HG02852 (cell line): ENCODE data around the gene BRD1.
"Not testable (repeated sequence)": the region's sequence is repeated elsewhere in the genome, so short reads cannot be mapped to it uniquely, and the experiment has no call there.

ENCODE experiments used
- ATAC-seq: cut with Tn5 transposase; IDR thresholded peaks from one replicate; pipeline ENCODE4 v1.9.1; 2021; ENCODE audit warnings: mild to moderate bottlenecking, moderate library complexity; ENCODE audit not compliant: unreplicated experiment

BRD1 gene

GRCh38 chr22:49853981-49854831 lies 26.5 kb upstream of the BRD1 start:
- peak; percentile 42 for ATAC-seq

DNA sequence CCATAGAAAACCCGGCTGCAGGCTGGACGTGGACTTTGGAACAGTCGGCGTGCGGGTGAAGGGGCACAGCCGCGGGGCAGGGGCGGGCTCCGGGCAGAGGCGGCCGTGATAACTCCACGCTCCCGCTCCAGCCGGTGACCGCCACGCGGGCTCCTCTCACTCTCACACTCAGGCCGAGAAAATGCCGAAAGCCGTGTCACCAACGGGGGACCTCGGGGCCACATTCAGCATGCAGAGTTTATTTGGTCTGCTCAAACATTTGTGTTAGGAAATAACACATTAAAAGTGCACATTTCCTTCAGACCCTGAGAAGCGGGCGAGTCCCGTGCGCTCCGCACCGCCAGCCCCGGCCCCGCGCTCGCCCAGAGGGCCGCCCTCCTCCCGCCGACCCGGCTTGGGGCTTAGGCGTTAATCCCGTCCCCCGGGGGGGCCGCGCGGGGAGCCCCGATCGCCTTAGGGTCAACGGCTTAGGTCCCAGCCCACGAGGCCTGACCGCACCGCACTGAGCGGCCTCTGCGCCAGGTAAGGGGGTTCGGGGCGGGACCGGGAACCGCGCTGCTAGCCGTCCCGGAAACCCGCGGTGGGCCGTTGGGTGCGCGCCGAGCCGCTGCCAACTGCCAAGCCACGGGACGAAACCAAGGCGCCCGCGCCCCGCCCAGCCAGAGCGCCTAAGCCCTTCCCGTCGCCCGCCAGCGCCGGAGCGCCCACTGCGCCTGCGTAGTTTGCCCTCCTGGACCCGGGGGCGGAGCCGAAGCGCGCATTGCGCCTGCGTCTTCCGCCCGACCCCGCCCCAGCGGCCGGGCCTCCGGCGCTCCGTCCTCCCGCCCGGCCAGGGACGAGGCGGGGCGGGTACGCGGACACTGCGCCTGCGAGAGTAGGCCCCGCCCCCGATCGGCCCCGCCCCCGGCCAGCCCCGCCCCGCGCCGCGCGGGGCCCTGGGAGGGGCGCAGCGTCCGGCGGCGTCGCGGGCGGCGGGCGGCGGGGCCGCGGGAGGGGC lies 25.5 kb upstream of the BRD1 start, which contains the start of gene ZBED4:
TSS of gene ZBED4 (plus strand) at position 947 of the 997 bp plus-strand sequence. CDS start 29,819 bp downstream, outside the sequence.
- ATAC-seq: peak; percentile 67

- ATAC-seq: not testable (repeated sequence)
Observed at GRCh38 chr22:49852568-49852897, 24.9 kb upstream of the BRD1 start.

DNA sequence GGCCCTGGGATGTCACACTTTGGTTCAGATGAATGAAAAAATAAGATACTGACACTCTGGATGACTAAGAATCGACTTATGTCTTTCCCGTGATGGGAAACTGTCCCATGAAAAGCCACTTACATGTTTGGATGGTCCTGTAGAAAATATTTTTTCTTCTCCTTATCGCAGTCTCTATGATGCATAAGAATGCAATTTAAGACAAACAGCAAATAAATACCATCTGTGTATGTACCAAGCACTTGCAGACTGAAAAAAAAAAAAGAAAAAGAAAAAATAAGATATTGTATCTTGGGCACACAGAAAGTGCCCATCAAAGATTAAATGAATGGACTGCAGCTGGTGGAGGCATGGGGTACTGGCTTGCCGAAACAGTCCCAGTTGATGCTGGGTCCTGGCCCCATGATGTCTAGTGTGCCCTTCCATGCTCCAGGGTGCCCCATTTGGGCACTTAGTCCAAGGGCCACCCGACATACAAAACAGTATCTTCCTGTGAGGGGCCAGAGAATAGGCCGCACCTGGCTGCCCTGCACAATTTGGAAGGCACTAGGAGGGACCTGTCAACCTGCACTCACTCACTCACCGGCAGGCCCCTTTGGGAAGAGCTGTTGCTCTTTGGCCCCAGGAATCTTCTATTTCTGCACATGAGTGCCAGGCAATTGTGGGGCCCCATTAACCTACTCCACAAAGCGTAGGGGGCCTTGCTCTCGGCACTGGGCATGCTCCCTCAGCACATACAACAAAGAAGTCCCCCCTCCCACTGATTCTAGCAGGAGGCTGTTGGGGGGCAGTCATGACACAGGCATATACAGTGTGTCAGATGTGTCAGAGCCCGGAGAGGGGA lies 23.5 kb upstream of the BRD1 start:
- ATAC-seq: no peak

DNA sequence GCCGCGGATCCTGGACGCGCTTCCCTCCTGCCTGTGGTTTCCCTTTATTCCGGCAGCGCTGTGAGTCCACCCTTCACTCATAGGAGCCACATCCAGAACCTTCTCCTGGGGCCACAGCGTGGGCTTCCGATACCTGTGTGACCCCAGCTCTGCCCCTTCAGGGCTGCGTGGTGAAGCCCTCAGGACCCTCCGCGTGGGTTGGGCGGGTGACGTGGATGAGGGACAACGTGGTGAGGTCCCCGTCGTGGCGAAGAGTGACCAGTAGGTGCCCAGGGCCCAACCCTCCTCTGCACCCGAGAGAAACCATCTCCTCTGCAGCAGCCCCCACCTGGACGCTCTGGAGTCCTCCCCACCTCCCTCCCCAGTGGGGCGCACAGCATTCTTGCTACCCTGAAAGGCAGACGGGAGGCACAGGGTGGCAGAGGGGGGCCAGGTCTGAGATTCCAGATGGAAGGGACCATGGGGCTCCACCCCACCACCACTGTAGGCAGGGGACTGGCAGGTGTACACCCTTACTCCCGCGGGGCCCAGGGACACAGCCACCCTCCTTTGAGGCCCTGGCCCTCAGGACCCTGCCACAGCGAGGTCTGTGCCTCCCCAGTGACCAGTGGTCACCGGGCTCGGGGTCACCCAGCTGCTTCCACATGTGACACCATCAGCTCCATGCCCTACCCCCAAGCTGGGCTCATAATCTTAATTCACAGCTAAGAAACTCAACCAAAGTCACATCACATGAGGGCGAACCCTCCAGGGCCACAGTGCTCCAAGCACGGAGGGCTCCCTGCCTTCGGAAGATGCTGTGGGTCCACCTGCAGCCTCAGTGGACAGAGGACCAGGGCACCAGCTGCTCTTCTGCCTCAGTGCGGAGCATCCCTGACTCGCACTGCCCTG lies 22.6 kb upstream of the BRD1 start:
- no peak for ATAC-seq

DNA sequence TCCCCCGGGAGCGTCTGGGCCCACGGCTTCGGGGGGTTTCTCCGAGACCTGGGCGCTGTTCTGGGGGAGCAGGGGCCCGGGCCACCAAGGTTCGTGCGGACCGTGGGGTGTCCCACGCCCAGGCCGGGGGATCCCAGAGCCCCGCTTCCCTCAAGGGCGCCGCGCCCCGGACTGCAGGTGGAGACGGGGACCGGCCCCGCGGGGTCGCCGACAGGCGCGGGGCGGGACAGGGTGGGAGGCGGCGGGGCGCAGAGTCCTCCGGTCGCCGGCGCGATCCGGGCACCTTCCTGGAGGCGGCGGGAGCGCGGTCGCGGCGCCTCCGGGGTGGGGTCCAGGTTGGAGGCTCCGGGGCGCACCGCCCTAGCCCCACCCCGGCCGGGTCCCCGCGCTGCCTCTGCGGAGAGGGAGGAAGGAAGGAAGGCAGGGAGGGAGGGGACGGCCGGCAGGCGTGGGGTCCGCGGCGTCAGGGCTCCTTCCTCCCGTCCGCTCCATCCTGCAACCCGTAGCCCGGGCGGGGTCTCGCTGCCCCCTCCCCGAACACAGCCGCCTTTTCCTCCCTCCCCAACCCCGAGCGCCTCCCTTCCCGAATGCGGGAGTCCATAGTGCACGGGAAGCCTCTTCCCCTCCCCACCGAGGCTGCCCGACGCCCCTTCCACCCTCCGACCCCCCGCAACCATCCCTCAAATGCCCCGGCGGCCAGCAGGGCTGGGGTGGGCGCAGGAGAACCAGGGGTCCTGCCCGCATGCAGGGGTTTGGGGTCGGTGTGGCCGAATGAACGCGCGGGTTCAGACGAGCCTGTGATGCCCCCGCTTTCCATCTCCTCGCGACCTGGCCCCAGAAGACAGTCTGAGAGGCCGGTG lies 21.7 kb upstream of the BRD1 start:
- no peak for ATAC-seq

DNA sequence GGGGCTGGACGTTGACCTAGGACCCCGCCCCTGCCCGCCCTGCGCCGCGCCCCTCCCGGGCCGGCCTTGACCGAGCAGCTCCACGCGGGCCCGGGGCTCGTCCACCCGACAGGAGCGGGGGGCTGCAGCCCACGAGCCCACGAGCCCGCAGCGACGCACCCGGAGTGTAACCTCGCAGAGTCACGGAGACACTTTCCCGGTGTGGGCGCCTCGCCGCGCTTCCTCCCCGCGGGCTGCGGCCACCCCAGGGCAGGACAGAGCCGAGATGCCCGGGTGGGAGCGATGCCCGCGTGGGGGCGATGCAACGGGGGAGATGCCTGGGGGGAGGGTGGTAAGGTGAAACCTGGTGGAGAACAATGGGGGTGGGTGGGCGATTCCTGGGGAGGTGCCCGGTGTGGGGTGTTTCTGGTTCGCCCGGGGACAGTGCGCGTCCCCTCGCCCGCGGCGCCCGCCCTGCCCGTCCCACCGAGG lies 21.1 kb upstream of the BRD1 start:
- ATAC-seq: no peak

GRCh38 chr22:49847751-49848689 lies 20.3 kb upstream of the BRD1 start:
- no peak for ATAC-seq

GRCh38 chr22:49845666-49846459 lies 18.2 kb upstream of the BRD1 start:
- ATAC-seq: no peak

- ATAC-seq: no peak
Observed at GRCh38 chr22:49845241-49845640, 17.6 kb upstream of the BRD1 start.

DNA sequence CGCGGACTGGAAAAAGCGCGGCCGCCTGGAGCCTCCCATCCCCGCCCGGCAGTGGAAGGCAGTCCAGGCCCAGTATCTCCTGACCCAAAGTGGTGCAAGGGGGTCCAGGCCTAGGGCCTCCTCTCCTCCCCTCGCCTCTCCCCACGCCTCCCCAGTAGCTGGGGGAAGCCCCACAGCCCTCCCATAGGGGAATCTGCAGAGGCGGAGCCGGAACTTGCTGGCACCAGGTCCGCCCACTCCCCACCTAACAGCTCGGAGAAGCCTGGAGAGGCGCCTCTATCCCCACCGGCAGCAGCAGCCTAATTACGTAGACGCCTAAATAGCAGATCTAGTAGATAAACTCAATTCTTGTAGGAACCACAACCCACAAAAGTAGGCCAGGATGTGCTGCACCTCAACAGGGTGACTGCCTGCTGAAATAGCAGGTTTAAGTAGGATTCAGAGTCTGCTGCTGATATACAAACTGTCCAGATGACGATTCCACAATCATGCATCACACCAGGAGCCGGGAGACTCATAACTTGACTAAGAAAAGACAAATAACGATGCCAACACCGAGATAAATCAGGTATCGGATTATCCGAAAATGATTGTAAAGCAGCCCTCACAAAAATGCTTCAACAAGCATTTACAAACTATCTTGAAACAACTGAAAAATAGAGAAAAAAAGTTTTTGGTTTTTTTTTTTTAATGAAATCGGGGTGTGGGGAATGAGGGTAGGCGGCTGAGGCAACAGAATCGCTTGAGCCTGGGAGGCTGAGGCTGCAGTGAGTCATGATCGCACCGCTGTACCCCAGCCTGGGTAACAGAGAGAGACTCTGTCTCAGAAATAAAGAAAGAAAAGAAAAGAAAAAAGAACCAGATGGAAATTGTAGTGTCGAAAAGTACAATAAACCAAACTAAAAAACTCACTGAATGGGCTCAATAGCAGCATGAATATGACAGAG lies 11.4 kb upstream of the BRD1 start:
- no peak for ATAC-seq

- no peak for ATAC-seq
Observed at GRCh38 chr22:49833340-49834007, 5.8 kb upstream of the BRD1 start.

- ATAC-seq: no peak
Observed at GRCh38 chr22:49829044-49829853, 1.6 kb upstream of the BRD1 start.

DNA sequence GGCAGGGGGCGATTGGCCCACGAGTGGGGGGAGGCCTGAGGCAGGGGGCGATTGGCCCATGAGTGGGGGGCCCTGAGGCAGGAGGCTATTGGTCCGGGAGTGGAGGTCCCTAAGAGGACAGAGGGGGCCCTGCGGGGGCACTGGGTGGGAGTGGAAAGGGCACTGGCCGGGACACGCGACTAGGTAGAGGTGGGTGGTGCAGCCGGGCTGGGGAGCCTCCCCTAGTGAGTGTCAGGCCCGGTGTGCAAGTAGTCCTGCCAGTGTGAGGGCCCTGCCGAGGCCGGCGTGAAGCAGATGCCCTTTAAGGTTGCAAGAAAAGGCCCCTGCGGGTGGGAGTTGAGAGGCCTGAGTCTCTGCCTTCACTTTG lies 909 bp upstream of the BRD1 start:
- ATAC-seq: no peak
